ENCODE measurements around the gene PCED1A.
A peak's percentile ranks its signal among the peaks of the same experiment; 100 is the strongest.
"Not testable (repeated sequence)": the region's sequence is repeated elsewhere in the genome, so short reads cannot be mapped to it uniquely, and the experiment has no call there.

PCED1A gene

DNA sequence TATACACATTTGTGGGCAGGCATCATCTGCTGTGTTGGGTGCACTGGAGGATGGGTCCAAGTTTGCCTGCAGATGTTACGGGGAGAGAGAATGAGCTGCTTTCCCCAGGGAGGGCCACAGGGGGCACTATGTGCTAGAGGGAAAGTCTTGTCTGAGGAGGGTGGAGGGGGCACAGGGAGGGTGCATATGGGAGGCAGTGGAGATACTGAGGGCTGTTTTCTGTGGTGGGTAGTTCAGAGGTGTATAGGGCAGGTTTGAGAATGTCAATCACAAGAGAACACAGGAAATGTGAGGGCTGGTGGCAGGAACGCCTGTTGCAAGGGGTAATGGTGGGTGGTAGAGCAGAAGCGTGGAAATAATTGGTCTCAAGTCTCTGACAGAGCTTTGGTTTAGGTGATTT, 25.2 kb upstream of the PCED1A start:
- DNase-seq (ENCODE audit: low read depth), result peak; percentile 24

DNA sequence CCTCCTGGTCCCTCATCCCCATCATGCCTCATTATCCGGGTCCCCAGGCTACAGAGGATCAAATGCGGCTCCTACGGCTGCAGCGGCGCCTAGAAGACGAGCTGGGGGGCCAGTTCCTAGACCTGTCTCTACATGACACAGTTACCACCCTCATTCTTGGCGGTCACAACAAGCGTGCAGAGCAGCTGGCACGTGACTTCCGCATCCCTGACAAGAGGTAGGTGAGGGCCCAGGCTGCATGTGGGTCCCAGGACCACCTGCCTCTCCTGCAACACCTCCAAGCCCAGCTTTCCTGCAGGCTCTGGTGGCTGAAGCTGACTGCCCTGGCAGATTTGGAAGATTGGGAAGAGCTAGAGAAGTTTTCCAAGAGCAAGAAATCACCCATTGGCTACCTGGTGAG, 24.6 kb upstream of the PCED1A start:
- no peak for DNase-seq (ENCODE audit: low read depth)

DNA sequence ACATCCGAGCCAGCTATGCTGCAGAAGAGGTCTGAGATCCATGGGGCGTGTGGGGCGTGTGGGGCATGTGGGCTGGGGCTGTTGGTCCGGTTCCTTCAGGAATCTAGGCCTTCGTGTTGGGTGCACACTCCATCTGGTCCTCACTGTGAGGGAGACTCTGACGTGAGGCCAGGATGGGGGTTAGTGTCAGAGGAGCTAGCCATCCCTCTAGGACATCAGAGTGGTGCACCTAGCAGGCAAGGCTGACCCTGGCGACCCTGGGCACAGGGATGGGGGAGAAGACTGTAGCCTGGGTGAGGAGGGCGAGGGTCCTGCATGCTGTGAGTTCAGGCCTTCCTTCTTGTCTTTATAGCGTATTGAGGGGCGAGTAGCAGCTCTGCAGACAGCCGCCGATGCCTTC, 24.2 kb upstream of the PCED1A start:
- no peak for DNase-seq (ENCODE audit: low read depth)

DNA sequence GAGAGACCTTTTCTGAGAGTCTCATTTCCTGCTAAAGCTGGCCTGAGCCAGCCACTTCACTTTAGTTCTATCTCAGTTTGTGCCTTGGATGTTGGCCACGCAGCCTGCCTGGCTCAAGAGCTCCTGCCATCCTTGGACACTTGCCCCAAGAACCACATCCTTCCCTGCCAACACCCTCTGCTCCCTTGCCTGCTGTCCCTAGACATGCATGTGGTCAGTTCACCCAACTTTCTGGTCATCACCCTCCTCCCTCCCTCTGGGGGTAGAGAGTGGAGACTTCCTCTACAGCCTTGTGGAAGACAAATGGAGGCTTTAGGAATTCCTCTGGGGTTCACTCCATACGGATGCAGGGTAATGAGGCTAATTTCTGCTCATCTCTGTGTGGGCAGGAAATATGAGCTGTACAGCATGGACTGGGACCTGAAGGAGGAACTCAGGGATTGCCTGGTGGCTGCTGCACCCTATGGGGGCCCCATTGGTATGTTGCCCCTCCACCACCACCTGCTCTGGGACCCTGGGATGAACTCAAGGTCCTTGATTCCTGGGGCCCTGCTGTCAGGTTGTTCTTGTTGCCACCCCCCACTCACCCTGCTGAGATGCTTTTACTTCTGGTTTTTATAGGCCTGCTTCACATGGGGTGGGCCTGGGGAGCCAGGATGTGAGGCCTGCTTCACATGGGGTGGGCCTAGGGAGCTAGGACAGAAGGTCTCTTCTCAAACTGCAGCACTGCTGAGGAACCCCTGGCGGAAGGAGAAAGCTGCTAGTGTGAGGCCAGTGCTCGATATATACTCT, 19.1 kb upstream of the PCED1A start:
- no peak for DNase-seq (ENCODE audit: low read depth)

DNA sequence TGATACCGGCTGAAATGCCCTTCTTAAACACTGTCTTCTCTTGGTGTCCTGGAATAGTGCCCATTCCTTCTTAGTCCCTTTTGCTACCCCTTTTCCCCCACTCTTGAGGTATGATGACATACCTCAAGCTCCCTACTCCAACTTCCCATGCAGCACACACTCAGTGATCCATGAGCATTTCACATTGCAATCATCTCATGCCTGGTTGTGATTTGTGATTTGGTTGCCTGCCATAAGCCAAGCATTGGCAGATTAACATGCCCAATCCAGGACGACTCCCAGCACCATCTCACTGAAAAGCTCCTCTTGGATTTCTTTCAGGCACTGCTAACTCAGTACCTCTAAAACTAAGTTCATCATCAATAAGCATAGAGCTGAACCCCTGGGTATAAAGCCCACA, 18.1 kb upstream of the PCED1A start:
- no peak for DNase-seq (ENCODE audit: low read depth)

DNA sequence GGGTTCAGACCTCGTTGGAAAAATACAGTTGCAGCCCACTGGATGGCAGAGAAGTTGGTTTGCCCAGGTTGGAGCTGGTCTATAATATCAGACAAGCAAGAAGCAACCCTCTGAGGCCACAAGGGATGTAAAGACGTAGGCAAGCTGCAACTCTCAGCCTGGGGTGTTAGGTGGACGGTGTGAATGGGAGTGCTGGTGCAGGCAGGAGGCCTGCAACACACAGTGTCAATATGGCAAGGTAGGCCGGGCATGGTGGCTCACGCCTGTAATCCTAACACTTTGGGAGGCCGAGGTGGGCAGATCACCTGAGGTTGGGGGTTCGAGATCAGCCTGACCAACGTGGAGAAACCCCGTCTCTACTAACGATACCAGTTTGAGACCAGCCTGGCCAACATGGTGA, 10.6 kb upstream of the PCED1A start:
- no peak for DNase-seq (ENCODE audit: low read depth)

DNA sequence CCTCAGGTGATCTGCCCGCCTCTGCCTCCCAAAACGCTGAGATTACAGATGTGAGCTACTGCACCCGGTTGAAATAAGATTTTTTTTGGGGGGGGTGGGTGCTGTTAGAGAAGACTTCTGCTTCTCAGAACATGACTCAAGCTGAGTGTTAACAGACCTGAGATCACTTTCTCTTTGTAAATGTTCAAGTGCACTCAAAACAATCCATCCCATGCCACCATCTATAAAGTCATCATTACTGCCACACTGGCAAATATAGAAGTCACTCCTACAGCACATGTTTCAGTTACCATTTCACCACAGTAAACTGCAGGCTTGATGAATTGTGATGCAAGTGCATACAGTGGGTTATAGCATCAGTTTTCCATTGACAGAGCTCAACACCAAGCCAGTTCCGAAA, 9.1 kb upstream of the PCED1A start:
- no peak for DNase-seq (ENCODE audit: low read depth)

DNA sequence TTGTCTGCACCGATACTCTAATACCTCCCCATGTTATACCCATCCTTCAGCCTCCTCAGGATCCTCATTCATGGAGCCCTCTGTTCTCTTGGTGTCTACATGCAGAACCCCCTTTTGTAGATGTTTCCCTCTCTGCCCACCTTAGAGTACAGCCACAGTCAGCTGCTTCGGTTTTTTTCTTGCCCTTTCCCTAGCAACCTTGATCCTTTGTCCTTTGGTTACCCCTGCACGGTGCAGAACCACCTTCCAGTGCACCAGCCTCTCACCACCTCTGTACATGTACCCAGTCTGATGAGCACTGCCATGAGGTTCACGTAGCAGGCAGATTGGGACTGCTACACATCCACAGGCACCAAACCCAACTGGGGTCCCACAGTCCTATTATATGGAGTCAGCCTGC, 7.3 kb upstream of the PCED1A start:
- DNase-seq (ENCODE audit: low read depth), result no peak

DNA sequence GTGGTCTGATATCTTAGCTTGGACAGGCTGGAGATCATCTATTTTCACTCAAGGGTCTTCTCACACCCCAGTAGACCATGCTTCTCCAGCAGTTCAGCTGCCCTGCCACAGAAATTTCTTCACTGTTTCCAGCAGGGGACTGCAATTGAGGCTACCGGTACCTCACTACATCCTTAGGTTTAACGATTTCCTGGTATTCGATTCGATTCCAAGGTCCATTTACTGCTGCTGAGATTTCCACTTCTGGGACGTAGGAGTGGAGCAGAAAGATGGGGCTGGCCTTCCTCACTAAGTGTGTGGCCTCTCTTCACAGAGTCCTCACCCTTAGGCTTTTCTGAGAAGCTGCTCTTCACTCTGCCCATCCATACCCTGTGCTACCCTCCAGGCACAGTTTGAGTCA, 6.2 kb upstream of the PCED1A start:
- no peak for DNase-seq (ENCODE audit: low read depth)

DNA sequence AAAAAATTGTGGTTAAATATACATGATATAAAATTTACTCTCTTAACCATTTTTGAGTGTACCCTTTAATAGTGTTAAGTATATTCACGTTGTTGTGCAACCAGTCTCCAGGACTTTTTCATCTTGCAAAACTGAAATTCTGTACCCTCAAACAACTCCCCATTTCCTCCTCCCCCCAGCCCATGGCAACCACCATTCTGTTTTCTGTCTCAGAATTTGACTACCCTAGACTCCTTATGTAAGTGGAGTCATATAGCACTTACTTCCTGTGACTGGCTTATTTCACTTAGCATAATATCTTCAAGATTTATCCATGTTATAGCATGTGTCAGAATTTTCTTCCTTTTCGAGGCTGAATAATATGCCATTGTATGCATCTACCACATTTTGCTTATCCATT, 5.2 kb upstream of the PCED1A start:
- DNase-seq (ENCODE audit: low read depth), result no peak

DNA sequence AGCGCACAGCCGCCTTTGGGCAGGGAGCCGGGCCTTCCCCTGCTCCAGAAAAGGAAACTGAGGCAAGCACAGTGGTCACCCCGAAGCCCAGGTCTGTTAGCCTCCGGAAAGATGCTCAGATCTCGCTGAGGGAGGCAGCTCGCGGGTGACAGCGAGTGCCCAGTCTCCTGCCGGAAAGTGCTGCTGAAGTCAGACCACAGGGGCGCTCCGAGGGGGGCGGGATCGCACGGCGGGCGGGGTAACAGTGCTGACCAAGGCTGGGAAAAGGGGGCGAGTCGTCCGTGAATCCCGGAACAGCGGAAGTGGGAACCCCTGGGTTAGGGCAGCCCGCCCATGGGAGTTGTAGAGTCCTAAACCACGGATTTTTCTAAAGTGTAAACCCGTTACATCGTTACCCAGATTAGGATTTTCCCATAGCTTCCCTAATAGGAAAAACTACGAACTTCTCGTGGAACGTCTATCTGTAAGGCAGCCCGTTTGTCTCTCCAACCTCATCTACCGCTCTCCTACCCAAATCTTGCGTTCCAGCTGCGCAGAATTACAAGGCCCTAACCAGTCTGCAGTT, 594 bp upstream of the PCED1A start:
- no peak for DNase-seq (ENCODE audit: low read depth)

DNA sequence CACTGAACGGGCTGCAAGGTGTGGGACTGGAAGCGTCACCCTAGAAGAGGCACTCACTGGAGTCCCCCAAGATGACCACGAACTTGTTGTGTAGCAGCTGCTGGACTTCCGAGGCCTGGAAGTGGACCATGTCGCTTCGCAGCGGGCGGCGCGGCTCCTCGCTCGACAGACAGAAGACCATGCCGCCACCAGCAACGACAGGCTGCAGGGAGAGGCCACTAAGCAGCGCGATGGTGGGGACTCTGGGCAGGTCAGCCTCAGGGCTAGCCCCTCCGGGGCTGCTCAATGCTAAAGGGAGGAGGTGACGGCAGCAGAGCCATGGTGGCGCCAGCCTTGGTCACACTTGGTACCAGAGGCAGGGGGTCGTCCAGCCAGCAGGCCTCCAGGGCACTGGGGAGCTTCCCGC, 720 bp downstream of the PCED1A start:
- DNase-seq (ENCODE audit: low read depth), result no peak

DNA sequence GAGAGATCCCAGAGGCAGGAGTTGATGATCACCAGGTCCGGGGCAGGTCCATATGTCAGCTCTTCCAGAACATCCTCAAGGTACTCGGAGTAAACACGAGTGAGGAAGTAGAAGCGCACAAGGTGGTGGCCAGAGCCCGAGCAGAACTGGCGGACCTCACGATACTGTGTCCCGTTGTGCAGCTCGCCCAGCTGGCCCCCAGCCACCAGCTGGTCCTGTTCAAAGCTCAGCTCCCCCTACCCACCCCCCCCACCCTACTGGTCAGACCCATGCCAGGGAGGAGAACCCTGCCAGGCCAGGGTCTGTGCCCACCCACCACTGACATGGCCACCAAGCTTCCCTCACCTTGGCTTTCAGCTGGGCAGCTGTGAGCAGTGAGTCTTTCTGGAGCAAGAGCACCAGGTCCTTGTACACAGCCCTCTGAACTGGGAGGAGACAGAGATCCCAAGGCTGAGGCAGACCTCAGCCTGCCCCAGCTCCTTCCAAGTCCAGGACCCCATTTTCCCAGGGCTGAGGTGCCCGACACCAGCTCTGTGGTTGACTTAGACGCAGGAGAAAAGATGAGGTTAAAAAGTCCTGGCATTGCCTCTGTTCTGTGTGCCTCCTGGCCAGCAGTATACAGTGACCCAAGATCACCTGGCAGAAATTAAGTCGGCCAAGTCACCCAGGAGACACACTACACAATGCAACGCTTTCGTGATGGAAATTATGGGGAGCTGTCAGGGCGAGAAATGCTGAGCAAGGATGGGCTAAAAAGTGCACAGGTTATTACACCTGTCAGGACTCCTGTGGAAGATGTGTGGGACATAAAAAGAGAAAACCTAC, 1.4 kb downstream of the PCED1A start:
- DNase-seq (ENCODE audit: low read depth), result no peak

DNA sequence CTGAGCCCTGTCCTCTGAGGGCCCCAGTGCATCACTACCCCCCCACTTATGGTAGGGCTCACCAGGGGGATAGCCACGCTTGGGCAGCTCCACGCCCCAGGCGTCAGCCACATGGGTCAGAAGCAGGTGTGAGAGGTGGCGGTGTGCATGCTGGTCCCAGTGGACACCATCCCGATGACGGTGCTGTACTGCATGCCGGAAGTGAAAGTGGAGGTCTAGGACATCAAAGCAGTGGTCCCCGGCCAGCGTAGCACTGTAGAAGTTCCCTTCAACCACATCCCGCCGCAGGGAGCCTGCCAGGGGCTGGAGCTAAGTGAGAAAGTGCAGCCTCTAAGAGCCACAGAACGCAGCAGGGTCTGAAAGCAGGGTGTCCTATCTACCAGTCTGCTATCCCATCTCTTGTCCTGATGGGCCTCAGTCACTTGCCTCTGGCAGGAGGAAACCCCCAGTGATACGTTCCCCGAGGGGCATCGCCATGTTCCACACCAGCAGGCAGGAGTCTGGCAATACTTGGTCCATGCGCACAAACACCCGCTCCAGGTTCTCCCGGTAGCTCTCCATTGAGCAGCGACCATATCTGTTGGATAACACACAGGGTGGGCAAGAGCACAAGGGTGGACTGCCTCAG, 2.2 kb downstream of the PCED1A start:
- DNase-seq (ENCODE audit: low read depth), result no peak

DNA sequence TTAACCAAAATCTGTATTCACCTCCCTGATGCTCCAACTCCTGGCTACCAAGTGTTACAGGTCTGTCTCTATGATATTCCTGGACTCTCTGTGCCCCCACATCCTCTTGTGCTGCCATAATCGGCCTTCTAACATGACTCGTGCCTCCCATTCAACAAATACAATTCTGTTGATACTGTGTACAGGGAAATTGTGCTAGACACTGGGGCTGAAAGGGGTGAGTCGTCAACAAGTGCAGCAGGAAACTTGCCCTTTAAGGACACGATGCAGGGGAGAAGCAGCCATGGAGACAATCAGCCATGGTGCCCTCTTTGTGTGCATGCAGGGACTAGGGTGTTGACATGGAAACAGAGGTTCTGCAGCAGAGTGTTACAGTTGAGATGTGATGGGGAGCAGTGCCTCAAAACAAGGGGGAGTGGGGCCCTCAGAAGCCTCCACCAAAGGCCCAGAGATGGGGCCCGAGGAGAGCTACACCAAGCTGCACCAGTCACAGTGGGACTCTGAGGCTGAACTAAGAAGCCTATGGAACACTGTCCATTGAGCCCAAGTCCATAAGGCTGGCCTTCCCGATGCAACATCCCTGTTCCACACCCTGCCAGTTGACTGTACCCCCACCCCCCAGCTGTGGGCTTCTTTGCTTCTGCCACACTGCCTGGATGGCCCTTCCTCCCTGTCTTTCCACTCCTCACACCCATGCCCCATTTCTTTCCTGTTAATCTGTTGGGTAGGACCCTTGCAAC, 3.1 kb downstream of the PCED1A start:
- no peak for DNase-seq (ENCODE audit: low read depth)

DNA sequence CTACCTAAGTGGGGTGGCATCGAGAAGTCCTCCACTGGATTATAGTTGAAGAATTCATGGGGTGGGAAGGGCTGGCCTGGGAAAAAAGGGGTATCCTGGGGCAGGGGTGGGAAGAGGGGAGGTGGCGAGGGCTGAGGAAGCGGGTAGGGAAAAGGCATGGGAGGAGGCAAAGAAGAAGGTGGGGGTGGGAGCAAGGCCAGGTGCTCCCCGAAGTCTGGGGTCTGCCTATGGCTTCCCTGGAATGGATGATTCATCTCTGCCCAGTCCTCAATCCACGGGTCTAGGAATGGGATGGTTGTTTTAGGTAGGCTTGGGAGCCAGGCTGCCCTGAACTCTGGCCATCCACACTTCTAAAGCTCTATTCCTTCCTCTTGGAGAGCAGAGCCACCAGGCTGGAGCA, 4.4 kb downstream of the PCED1A start:
- no peak for DNase-seq (ENCODE audit: low read depth)

DNA sequence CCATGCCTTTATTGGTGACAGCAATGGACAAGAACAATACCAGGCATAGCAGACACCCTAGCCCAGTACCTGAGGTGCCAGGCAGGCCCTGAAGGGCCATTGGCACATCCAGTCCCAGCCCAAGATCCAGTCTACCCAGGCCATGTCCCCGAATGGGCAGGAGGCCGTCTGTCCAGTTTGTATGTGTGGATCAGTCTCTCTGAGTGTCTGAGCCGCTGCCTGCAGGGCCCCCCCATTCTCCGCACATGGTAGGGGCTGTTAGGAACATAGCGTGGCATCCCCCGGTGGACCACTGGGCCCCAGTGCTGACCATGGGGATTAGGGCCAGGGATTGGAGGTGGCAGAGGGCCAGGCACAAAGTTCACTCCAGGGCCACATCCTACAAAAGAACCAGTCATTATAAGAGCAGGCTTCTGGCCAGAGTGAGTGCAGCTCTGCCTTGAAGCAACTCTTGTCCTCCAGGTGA, 5.1 kb downstream of the PCED1A start:
- DNase-seq (ENCODE audit: low read depth), result no peak

DNA sequence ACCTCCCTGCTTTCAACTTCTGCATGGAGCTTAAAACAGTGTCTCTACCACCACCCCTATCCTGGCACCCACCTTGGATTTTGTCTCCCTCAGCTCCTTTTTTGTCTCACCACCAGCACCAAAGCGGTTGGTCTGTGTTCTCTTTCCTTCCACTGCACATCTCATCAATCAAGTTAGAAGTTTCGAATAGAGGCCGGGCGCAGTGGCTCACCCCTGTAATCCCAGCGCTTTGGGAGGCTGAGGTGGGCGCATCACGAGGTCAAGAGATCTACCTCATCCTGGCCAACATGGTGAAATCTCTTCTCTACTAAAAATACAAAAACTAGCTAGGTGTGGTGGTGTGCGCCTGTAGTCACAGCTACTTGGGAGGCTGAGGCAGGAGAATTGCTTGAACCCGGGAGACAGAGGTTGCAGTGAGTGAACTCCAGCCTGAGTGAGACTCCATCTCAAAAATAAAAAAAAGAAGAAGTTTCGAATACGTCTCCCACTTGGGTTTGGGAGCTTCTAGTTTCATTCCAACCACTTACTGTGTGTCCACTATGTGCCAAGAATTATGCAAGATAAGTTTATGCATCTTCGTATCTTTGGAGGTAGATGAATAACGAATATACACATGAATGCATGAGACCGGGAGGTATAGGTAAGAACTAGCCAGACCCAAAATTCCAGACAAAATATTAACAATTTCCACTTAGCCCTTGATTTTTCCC, 5.9 kb downstream of the PCED1A start:
- DNase-seq (ENCODE audit: low read depth), result no peak

DNA sequence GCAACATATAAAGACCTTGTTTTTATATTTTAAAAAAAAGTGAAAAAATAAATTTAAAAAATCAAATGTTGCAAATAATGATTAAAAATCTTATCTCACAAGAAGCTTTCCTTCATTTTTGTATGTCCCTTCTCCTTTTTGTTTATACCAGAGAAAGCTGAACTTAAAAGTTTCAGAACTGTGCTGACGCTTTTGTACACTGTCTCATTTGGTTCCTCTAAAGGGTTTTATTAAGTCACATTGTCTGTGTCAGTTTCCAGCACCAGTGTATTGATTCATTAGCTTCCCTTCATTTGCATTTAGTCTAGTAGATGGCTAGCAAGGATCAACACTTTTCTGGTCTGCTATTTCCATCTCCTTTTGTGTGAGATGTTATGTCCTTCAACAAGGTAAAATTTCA, 6.7 kb downstream of the PCED1A start:
- no peak for DNase-seq (ENCODE audit: low read depth)

DNA sequence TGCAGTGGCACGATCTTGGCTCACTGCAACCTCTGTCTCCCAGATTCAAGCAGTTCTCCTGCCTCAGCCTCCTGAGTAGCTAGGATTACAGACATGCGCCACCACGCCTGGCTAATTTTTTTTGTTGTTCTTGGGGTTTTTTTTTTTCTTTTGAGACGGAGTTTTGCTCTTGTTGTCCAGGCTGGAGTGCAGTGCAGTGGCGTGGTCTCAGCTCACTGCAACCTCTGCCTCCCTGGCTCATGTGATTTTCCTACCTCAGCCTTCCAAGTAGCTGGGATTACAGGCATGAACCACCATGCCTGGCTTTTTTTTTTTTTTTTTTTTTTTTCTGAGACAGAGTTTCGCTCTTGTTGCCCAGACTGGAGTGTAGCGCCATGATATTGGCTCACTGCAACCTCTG, 9.2 kb downstream of the PCED1A start:
- not testable (repeated sequence) for DNase-seq (ENCODE audit: low read depth)

DNA sequence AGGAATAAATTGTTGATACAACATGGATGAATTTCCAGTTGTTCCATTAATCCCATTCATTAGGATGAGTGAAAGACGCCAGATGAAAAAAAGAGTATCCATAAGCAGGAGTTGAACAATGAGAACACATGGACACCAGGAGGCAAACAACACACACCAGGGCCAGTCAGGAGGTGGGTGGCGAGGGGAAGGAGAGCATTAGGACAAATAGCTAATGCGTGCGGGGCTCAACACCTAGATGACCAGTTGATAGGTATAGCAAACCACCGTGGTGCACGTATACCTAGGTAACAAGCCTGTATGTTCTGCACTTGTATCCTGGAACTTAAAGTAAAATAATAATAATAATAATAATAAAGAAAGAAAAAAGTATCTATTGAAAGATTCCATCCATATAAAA, 11.1 kb downstream of the PCED1A start:
- DNase-seq (ENCODE audit: low read depth), result no peak

All from stimulated activated CD8-positive, alpha-beta memory T cell treated with anti-CD3 and anti-CD28 coated beads, Interleukin-7, amount 100 ng/mL, for 24 hours (primary cell).